Mesangial cell (primary cell): Measurements from ENCODE around the gene TLR10. TPM values are rescaled to one million over a fixed set of nuclear protein-coding genes. Genes with fewer than 3 reads are reported as not detected.

Experiments used
- total RNA-seq: library from RNA; depleted of rRNA; stranded (reverse); fragments of >200 nt; gene quantifications from 2 replicates; pipeline ENCODE4 v1.2.3, GENCODE V29; 2015

Gene TLR10
- total RNA-seq, result not detected in 2 replicates

DNA sequence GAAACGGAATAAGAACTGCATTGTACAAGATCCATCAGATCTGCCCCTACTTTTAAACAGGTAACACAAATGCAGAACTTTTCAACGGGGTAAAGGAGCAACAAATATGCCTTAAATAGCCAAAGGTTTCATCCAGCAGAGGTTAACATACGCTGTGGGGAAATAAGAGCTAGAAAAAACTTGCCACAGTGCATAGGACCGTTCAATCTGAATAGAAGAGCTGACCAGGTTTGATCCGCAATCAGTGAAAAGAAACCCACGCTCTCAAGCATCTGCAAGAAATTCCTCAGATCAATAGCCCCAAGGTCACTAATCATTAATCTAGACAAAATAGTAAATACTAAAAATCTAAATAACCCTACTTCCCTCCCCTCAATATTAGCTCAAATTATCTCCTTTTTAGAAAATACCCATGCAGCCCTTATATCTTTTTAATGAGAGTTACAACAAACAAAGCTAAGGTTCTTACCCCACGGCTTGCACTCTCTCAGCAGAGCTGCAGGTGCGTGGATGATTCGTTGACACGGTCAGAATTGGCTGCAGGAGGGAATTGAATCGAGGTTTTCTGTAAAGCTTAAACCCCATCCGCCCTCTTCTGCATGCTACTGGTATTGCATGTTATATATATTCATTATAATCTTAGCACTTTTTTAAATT, at the start of gene TLR10:
TSS of gene TLR10 (minus strand) at position 539 of the 657 bp plus-strand sequence. CDS start 7,400 bp downstream, outside the sequence.

DNA sequence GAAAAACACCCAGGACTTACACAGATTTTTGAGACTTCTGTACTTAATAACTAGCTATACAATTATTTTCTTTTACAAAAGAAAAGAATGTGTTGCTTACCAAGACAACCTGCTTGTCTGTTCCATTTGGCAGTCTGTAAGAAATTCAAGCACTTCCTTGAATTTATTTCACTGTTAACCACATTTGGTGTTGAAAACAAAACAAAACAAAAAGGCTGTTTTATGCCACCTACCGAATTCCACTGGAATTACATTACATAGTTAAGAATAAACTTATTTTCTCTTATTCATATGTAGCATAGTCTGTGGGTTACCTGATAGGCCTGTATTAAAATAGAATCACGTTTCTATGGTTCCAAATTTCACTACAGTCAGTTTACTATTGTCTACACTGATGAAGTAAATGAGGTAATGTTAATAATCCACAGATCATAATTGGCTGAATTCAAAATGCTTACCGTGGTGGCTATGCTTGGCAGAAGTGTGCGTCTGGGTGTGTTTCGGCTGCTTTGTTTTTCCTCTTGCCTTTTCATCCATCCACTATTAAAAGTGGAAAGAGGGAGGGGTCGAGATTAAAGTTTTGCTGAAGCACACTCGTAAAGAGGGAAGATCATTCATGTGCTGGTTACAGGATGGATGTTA, 22.0 kb upstream of the TLR10 start, which contains the start of gene TLR1:
TSS of gene TLR1 (minus strand) at position 138 of the 642 bp plus-strand sequence. CDS start 5,960 bp downstream, outside the sequence.

Other genes with a start within 250 kb of the TLR10 start
- 16.5 and 27.0 TPM in 2 replicates for gene KLF3, start 118.8 kb downstream of the TLR10 start, total RNA-seq
- under 0.01 and 0.49 TPM in 2 replicates for gene TLR1, start 21.8 kb upstream of the TLR10 start, total RNA-seq
- gene TLR6, start 73.8 kb upstream of the TLR10 start, total RNA-seq, result 0.25 and 0.49 TPM in 2 replicates
- 101 and 125 TPM in 2 replicates for gene FAM114A1, start 84.8 kb upstream of the TLR10 start, total RNA-seq
- gene TMEM156, start 249.4 kb upstream of the TLR10 start, total RNA-seq, result 0.51 and 7.7 TPM in 2 replicates